WI38 (cell line): ENCODE data around the gene RAB28.

ENCODE experiments used
- H3K4me3 ChIP-seq: 2 replicates; pipeline ENCODE4 v1.5.1; 2011; ENCODE audit warnings: low read depth, mild to moderate bottlenecking, control low read depth, low read length
- TF ChIP-seq, protein P1 (sequence below): IDR thresholded peaks from 2 replicates; pipeline ENCODE4 v1.5.1; 2012; ENCODE audit warnings: low read depth, mild to moderate bottlenecking, control low read depth, low read length

Gene RAB28

DNA sequence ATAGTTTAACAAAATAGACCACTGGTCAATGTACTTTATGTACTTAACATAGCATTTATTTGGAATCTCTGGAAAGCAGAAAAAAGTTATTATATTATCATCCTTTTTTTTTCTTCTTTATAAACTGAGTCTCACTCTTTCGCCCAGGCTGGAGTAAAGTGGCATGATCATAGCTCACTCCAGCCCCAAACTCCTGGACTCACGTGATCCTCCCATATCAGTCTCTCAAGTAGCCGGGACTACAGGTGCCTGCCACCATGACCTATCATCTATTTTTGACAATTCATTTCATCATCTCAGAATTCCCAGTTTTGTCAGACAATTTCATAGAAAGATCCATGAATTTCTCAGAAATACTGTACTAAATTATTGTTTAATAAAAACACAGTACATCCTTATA lies 12.7 kb downstream of the RAB28 start:
- no peak overlapping the region for H3K4me3 ChIP-seq
- TF ChIP-seq, protein P1, sequence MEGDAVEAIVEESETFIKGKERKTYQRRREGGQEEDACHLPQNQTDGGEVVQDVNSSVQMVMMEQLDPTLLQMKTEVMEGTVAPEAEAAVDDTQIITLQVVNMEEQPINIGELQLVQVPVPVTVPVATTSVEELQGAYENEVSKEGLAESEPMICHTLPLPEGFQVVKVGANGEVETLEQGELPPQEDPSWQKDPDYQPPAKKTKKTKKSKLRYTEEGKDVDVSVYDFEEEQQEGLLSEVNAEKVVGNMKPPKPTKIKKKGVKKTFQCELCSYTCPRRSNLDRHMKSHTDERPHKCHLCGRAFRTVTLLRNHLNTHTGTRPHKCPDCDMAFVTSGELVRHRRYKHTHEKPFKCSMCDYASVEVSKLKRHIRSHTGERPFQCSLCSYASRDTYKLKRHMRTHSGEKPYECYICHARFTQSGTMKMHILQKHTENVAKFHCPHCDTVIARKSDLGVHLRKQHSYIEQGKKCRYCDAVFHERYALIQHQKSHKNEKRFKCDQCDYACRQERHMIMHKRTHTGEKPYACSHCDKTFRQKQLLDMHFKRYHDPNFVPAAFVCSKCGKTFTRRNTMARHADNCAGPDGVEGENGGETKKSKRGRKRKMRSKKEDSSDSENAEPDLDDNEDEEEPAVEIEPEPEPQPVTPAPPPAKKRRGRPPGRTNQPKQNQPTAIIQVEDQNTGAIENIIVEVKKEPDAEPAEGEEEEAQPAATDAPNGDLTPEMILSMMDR: no peak

GRCh38 chr4:13470379-13470778 lies 13.8 kb downstream of the RAB28 start:
- TF ChIP-seq, protein P1: no peak
- H3K4me3 ChIP-seq: no peak overlapping the region

DNA sequence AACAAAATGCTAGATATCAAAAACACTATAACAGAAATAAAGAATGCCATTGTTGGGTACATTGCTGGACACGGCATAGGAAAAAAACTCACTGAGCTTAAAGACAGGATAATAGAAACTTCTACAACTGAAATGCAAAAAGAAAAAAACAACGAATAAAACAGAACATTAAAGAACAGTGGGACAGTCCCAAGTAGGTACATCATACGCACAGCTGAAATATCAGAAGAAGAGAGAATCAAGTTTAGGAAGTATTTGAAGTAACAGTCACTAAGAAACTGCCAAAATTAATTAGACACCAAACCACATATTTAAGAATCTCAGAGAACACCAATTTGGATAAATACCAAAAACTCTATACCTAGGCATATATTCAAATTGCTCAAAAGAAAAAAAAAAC lies 19.2 kb downstream of the RAB28 start:
- TF ChIP-seq, protein P1: no peak
- H3K4me3 ChIP-seq: no peak overlapping the region

- TF ChIP-seq, protein P1: no peak
- no peak overlapping the region for H3K4me3 ChIP-seq
These were observed 19.6 kb downstream of the RAB28 start for GRCh38 chr4:13464543-13464942.

- TF ChIP-seq, protein P1: no peak
- H3K4me3 ChIP-seq: no peak overlapping the region
These were observed 22.8 kb downstream of the RAB28 start for GRCh38 chr4:13461191-13461905.

DNA sequence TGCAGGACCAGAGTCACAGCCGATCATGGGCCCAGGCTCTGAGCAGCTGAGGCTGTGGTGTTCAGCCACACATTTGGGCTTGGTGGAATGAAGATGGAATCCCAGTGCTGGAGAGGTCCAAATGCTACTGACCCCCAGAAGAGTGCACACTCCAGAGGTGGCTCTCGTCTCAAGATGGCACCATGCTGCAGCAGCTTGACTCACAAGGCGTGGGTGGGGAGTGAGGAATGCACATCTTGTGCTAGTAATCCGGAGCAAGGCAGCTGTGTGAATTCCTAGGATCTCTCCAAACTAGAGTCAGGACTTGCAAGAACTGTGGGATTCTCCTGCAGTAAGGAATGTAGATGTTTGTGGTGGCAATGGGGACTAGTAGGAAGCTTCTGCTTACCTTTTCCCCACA lies 28.7 kb downstream of the RAB28 start:
- H3K4me3 ChIP-seq: no peak overlapping the region
- TF ChIP-seq, protein P1: no peak

DNA sequence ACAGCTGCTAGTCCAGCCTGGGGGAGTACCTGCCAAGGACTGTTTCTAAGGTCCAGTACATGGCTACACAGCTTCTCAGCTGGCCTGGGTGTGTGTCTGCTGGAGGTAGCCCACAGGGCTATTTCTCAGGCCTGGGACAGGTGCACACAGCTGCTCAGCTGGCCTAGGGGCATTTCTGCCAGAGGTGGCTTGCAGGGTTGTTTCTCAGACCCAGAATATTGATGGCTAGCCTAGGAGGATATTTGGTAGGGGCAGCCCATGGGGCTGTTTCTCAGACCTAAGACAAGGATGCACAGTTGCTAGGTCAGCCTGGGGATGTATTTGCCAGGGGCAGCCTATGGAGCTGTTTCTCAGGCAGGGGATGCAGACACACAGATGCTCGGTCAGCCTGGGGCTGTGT lies 29.4 kb downstream of the RAB28 start:
- no peak overlapping the region for H3K4me3 ChIP-seq
- TF ChIP-seq, protein P1: no peak
